ACC112 (cell line): ENCODE measurements around the gene CHN1.

Experiments
- H2AFZ ChIP-seq: fragments of 200-600 bp; sonication (generic); one replicate; pipeline ENCODE4 v1.6.0; 2017; ENCODE audit warnings: antibody characterized with exemption, low read length; ENCODE audit not compliant: unreplicated experiment
- H3K27ac ChIP-seq: fragments of 200-600 bp; sonication (generic); 2 replicates; pipeline ENCODE4 v1.5.1; 2014; ENCODE audit warnings: low read depth, mild to moderate bottlenecking, antibody characterized with exemption, low read length, moderate library complexity
- H3K27me3 ChIP-seq: fragments of 200-600 bp; sonication (generic); 2 replicates; pipeline ENCODE4 v1.6.1; 2014; ENCODE audit warnings: mild to moderate bottlenecking, antibody characterized with exemption, low read length, moderate library complexity, mixed read lengths; ENCODE audit not compliant: insufficient read depth
- H3K36me3 ChIP-seq: fragments of 200-600 bp; sonication (generic); 2 replicates; pipeline ENCODE4 v1.6.1; 2016; ENCODE audit warnings: mild to moderate bottlenecking, antibody characterized with exemption, low read length, moderate library complexity, mixed read lengths; ENCODE audit not compliant: insufficient read depth
- H3K4me1 ChIP-seq: fragments of 200-600 bp; sonication (generic); one replicate; pipeline ENCODE4 v1.6.1; 2016; ENCODE audit warnings: low read length, mixed read lengths; ENCODE audit not compliant: insufficient read depth, unreplicated experiment, control insufficient read depth
- H3K4me3 ChIP-seq: fragments of 200-600 bp; sonication (generic); 2 replicates; pipeline ENCODE4 v1.5.1; 2014; ENCODE audit warnings: mild to moderate bottlenecking, low read depth, low read length
- H3K79me2 ChIP-seq: fragments of 200-600 bp; sonication (generic); one replicate; pipeline ENCODE4 v1.6.0; 2016; ENCODE audit warnings: low read length; ENCODE audit not compliant: control insufficient read depth, unreplicated experiment, insufficient read depth

Gene CHN1

GRCh38 chr2:174778085-174778981 is 226.8 kb downstream of the CHN1 start:
- Histone ChIP-seq H3K36me3 (no peaks in the 10 kb centered on the region), H3K79me2 (no peaks in the 10 kb centered on the region), H3K27ac (peak overlapping the region; percentile 54), H3K4me3 (no peak overlapping the region), H2AFZ (peak overlapping the region; percentile 62), H3K4me1 (peaks cover 19% of the 10 kb centered on the region), H3K27me3 (no peaks in the 10 kb centered on the region)

GRCh38 chr2:174777347-174778084 is 227.7 kb downstream of the CHN1 start:
- H3K36me3 ChIP-seq: no peaks in the 10 kb centered on the region
- H3K27ac ChIP-seq: peak overlapping the region; percentile 54; the same call in 1 of the 2 replicates
- no peaks in the 10 kb centered on the region for H3K27me3 ChIP-seq
- no peak overlapping the region for H3K4me3 ChIP-seq
- H3K4me1 ChIP-seq: peaks cover 19% of the 10 kb centered on the region
- no peaks in the 10 kb centered on the region for H3K79me2 ChIP-seq
- no peak overlapping the region for H2AFZ ChIP-seq

GRCh38 chr2:174776675-174777074 is 228.5 kb downstream of the CHN1 start:
- Histone ChIP-seq H3K79me2 (no peaks in the 10 kb centered on the region), H3K36me3 (no peaks in the 10 kb centered on the region), H3K4me3 (no peak overlapping the region), H2AFZ (no peak overlapping the region), H3K27me3 (no peaks in the 10 kb centered on the region), H3K4me1 (peaks cover 22% of the 10 kb centered on the region), H3K27ac (no peak overlapping the region)

- Histone ChIP-seq H3K79me2 (no peaks in the 10 kb centered on the region), H2AFZ (no peak overlapping the region), H3K36me3 (no peaks in the 10 kb centered on the region), H3K4me1 (peaks cover 23% of the 10 kb centered on the region), H3K27ac (no peak overlapping the region), H3K27me3 (no peaks in the 10 kb centered on the region), H3K4me3 (no peak overlapping the region)
Observed at GRCh38 chr2:174776223-174776622, 229.0 kb downstream of the CHN1 start.

GRCh38 chr2:174775571-174775980 is 229.6 kb downstream of the CHN1 start:
- Histone ChIP-seq H3K27me3 (no peaks in the 10 kb centered on the region), H3K4me3 (no peak overlapping the region), H3K36me3 (no peaks in the 10 kb centered on the region), H3K27ac (no peak overlapping the region), H2AFZ (no peak overlapping the region), H3K4me1 (peaks cover 23% of the 10 kb centered on the region), H3K79me2 (no peaks in the 10 kb centered on the region)

GRCh38 chr2:174774886-174775285 is 230.3 kb downstream of the CHN1 start:
- Histone ChIP-seq H3K27ac (no peak overlapping the region), H3K36me3 (no peaks in the 10 kb centered on the region), H3K79me2 (no peaks in the 10 kb centered on the region), H3K4me3 (no peak overlapping the region), H3K27me3 (no peaks in the 10 kb centered on the region), H3K4me1 (peaks cover 23% of the 10 kb centered on the region), H2AFZ (no peak overlapping the region)

- Histone ChIP-seq H3K27ac (no peak overlapping the region), H3K27me3 (no peaks in the 10 kb centered on the region), H2AFZ (no peak overlapping the region), H3K4me3 (no peak overlapping the region), H3K36me3 (no peaks in the 10 kb centered on the region), H3K4me1 (peaks cover 9% of the 10 kb centered on the region), H3K79me2 (no peaks in the 10 kb centered on the region)
Observed at GRCh38 chr2:174773215-174773614, 232.0 kb downstream of the CHN1 start.

GRCh38 chr2:174772472-174772801 is 232.7 kb downstream of the CHN1 start:
- Histone ChIP-seq H3K27me3 (no peaks in the 10 kb centered on the region), H3K27ac (peak overlapping the region; percentile 3; the same call in 1 of the 2 replicates), H3K36me3 (no peaks in the 10 kb centered on the region), H3K4me3 (no peak overlapping the region), H3K79me2 (no peaks in the 10 kb centered on the region), H3K4me1 (peaks cover 4% of the 10 kb centered on the region), H2AFZ (no peak overlapping the region)

- Histone ChIP-seq H2AFZ (peak overlapping the region; percentile 74), H3K27ac (peak overlapping the region; percentile 3; the same call in 1 of the 2 replicates), H3K27me3 (no peaks in the 10 kb centered on the region), H3K4me3 (no peak overlapping the region), H3K4me1 (peaks cover 4% of the 10 kb centered on the region), H3K36me3 (no peaks in the 10 kb centered on the region), H3K79me2 (no peaks in the 10 kb centered on the region)
Observed at GRCh38 chr2:174771631-174772471, 233.3 kb downstream of the CHN1 start.

GRCh38 chr2:174771136-174771535 is 234.0 kb downstream of the CHN1 start:
- Histone ChIP-seq H3K27me3 (no peaks in the 10 kb centered on the region), H3K79me2 (no peaks in the 10 kb centered on the region), H3K4me1 (peaks cover 4% of the 10 kb centered on the region), H2AFZ (no peak overlapping the region), H3K27ac (no peak overlapping the region), H3K36me3 (no peaks in the 10 kb centered on the region), H3K4me3 (no peak overlapping the region)
